K562 (cell line): Measurements from ENCODE around the gene MED13L. TPM values are rescaled to one million over a fixed set of nuclear protein-coding genes. Genes with fewer than 3 reads are reported as not detected.

Experiments
- ATAC-seq: fragments of 200-7000 bp; cut with Tn5 transposase; 3 replicates; pipeline ENCODE4 v1.9.1; 2020; ENCODE audit warnings: moderate library complexity
- BruUV-seq: library from RNA; stranded (reverse); fragments of 400-500 nt; replicated peaks from 2 replicates; lab custom pipeline; 2021; lab: Mats Ljungman, UMichigan
- CTCF ChIA-PET: fragments of 300-600 bp; formaldehyde crosslinking; extraction: SDS; loops from one replicate; lab custom pipeline; 2021; ENCODE audit warnings: low intra/inter-chr PET ratio; lab: Yijun Ruan, JAX
- POLR2A ChIA-PET: fragments of 300-600, 350-650 bp; sonication (Branson Sonifier 250); formaldehyde crosslinking; extraction: SDS; loops from one replicate; lab custom pipeline; 2021; ENCODE audit warnings: antibody characterized with exemption, inconsistent platforms; lab: Yijun Ruan, JAX
- DNase-seq, 4 experiments: peaks; one replicate each; pipeline versions ENCODE4 v3.0.0 to v3.0.0-alpha.2; 2011 to 2018; ENCODE audit warnings: low spot score in 3 of 4, mixed read lengths in 3 of 4; ENCODE audit errors: extremely low read depth in 1 of 4
- FAIRE-seq: peaks from 2 replicates; lab custom pipeline; 2011; peaks lifted over from hg19 to GRCh38; lab: Jason Lieb, UNC
- H2AFZ ChIP-seq: 2 replicates; pipeline ENCODE4 v1.6.0; 2011; ENCODE audit warnings: low read depth, low read length, control low read depth, inconsistent platforms
- H3K27ac ChIP-seq: fragments of 200-600 bp; 3 replicates; pipeline ENCODE4 v1.8.0; 2011; ENCODE audit warnings: low read depth, mild to moderate bottlenecking, control low read depth, inconsistent platforms, low read length, moderate library complexity, mixed read lengths; ENCODE audit errors: extremely low read depth
- H3K27me3 ChIP-seq, 2 experiments: fragments of 300-600 bp in 1 of 2; 2 replicates in 1 of 2; 3 replicates in 1 of 2; pipeline versions ENCODE4 v1.6.0 to v1.8.0; 2011; ENCODE audit warnings: inconsistent platforms in 2 of 2, low read length in 2 of 2, mild to moderate bottlenecking in 1 of 2, mixed read lengths in 1 of 2, moderate library complexity in 1 of 2; ENCODE audit not compliant: control insufficient read depth in 2 of 2, insufficient read depth in 2 of 2
- H3K36me3 ChIP-seq: fragments of 300-600 bp; 3 replicates; pipeline ENCODE4 v1.8.0; 2011; ENCODE audit warnings: mild to moderate bottlenecking, low read length, inconsistent platforms; ENCODE audit not compliant: control insufficient read depth, insufficient read depth
- H3K4me1 ChIP-seq, 2 experiments: fragments of 200-600 bp in 1 of 2; replicated peaks in 1 of 2; 2 replicates in 1 of 2; 3 replicates in 1 of 2; pipeline versions ENCODE4 v1.5.1 to v1.8.0; 2011; ENCODE audit warnings: inconsistent platforms in 2 of 2, low read length in 2 of 2, mild to moderate bottlenecking in 1 of 2, mixed read lengths in 1 of 2, moderate library complexity in 1 of 2; ENCODE audit not compliant: control insufficient read depth in 2 of 2, insufficient read depth in 2 of 2
- H3K4me2 ChIP-seq: 2 replicates; pipeline ENCODE4 v1.6.1; 2011; ENCODE audit warnings: low read length, control low read depth, inconsistent platforms, mixed read lengths; ENCODE audit not compliant: insufficient read depth
- H3K4me3 ChIP-seq: fragments of 200-600 bp; sonication (generic), shearing (Covaris generic); 2 replicates; pipeline ENCODE4 v1.5.1; 2016; ENCODE audit warnings: control low read depth, inconsistent platforms
- H3K79me2 ChIP-seq: fragments of 200-600 bp; 3 replicates; pipeline ENCODE4 v1.8.0; 2011; ENCODE audit warnings: low read length, inconsistent platforms; ENCODE audit not compliant: control insufficient read depth, insufficient read depth
- H3K9ac ChIP-seq, 2 experiments: 2 replicates each; pipeline versions ENCODE4 v1.6.0 to v1.6.1; 2011; ENCODE audit warnings: low read depth in 2 of 2, low read length in 2 of 2, control low read depth in 1 of 2, inconsistent platforms in 1 of 2, mild to moderate bottlenecking in 1 of 2, mixed read lengths in 1 of 2; ENCODE audit not compliant: insufficient read depth in 1 of 2
- H3K9me1 ChIP-seq: one replicate; pipeline ENCODE4 v1.6.0; 2011; ENCODE audit warnings: inconsistent platforms, mild to moderate bottlenecking, low read length, moderate library complexity; ENCODE audit not compliant: control insufficient read depth, insufficient read depth
- H3K9me3 ChIP-seq: replicated peaks from 2 replicates; pipeline ENCODE4 v1.5.1; 2011; ENCODE audit warnings: low read depth, low read length, inconsistent platforms; ENCODE audit not compliant: control insufficient read depth, insufficient read depth
- H4K20me1 ChIP-seq: replicated peaks from 2 replicates; pipeline ENCODE4 v1.6.1; 2011; ENCODE audit warnings: low read length, inconsistent platforms, mixed read lengths; ENCODE audit not compliant: control insufficient read depth, insufficient read depth
- POLR2H ChIP-seq: IDR thresholded peaks from 2 replicates; pipeline ENCODE4 v1.6.1; 2016; ENCODE audit warnings: missing genetic modification characterization, low read depth, mild to moderate bottlenecking, control low read depth, missing compliant biosample characterization, moderate library complexity
- ZC3H11A ChIP-seq: IDR thresholded peaks from 2 replicates; pipeline ENCODE4 v1.6.1; 2012; ENCODE audit warnings: low read depth, low read length, improper control_type of control experiment
- ZNF121 ChIP-seq: sonication (generic); formaldehyde crosslinking; conservative IDR thresholded peaks from 2 replicates; pipeline ENCODE4 v1.8.0; 2022; ENCODE audit warnings: missing genetic modification reagents
- WGBS: fragments of 100-300 bp; shearing (Covaris generic); methylation state at CpG from one replicate; pipeline ENCODE4 v1.1.6; 2016; ENCODE audit warnings: low coverage, mixed read lengths; ENCODE audit not compliant: insufficient coverage; ENCODE audit errors: missing lambda C conversion rate; 5-methylcytosine and 5-hydroxymethylcytosine counted together
- in situ Hi-C: fragments of 300-500 bp; cut with MboI; formaldehyde crosslinking; loops from 4 replicates; pipeline ENCODE4 v1.15.0; 2018; ENCODE audit warnings: inconsistent platforms, mixed read lengths
- intact Hi-C: fragments of 100-400 bp; cut with micrococcal nuclease; formaldehyde crosslinking; loops from 2 replicates; pipeline ENCODE4 v1.14.2; 2022
- polyA plus RNA-seq, 8 experiments: library from polyadenylated mRNA; depleted of rRNA in 4 of 8; stranded (reverse) in 5 of 8; unstranded in 3 of 8; fragments of >200 nt; fragmentation: Nextera tagmentation in 2 of 8; fragmentation: Illumina TruSeq in 1 of 8; extraction: Ambion mirVana in 2 of 8; extraction: Trizol in 1 of 8; gene quantifications; 2 replicates each; pipeline versions ENCODE4 v1.2.1 to v1.2.3, GENCODE V29; 2011 to 2014; ENCODE audit warnings: inconsistent platforms in 1 of 8, missing spikeins in 1 of 8
- total RNA-seq, 7 experiments: library from RNA; depleted of rRNA in 6 of 7; stranded (reverse); fragments of >200 nt in 6 of 7; fragmentation: Illumina TruSeq in 2 of 7; extraction: Trizol in 2 of 7; gene quantifications; 2 replicates each; pipeline versions ENCODE4 v1.2.1 to v1.2.3, GENCODE V29; 2011 to 2021; ENCODE audit warnings: low replicate concordance in 1 of 7
- TF ChIP-seq, protein P1 (sequence below): fragments of 450-650 bp; IDR thresholded peaks from 2 replicates; pipeline ENCODE4 v1.6.1; 2017; ENCODE audit warnings: antibody characterized with exemption, mild to moderate bottlenecking
- TF ChIP-seq, protein P2 (sequence below): fragments of 450-650 bp; conservative IDR thresholded peaks from 2 replicates; pipeline ENCODE4 v1.6.1; 2016; ENCODE audit warnings: missing genetic modification characterization, low read depth, mild to moderate bottlenecking, control low read depth, missing compliant biosample characterization

Gene MED13L
- total and polyA plus RNA-seq, 9 of the 15 experiments (the other 6 are each of a cell fraction or from before 2014, with no cell fraction given): 13.4 to 90.3 (median 36.9) TPM

DNA sequence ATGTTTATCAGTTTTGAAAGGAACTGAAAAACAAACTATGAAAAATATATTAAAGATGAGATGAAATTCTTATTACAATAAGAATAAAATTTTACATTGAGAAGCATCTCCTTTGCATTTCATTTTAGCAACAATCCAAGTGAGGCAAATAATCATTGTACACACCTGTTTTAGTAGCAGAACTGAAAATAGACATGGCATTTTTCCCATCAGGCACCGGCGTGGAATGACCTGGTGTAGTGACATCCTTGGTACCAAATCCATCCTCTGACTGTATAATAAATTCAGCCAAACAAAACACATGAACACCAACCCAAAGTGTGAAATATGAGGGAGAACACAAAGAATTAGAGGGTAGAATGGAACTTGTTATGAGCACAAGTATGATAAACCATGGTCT is 271.4 kb downstream of the MED13L start:
- FAIRE-seq: no peak
- WGBS: 98% methylated on average over 2 of the region's 2 CpGs
- H3K9me3 ChIP-seq: no peaks in the 10 kb centered on the region
- intact Hi-C loops: no loop called here
- peaks cover 89% of the 10 kb centered on the region for H3K36me3 ChIP-seq
- no peaks in the 10 kb centered on the region for H3K79me2 ChIP-seq
- CTCF ChIA-PET: no interaction called here
- ATAC-seq: no peak
- in situ Hi-C loops: no loop called here
- no peak overlapping the region for H3K4me3 ChIP-seq
- no peak overlapping the region for H3K27ac ChIP-seq
- no peaks in the 10 kb centered on the region for H3K9me1 ChIP-seq
- BruUV-seq: no TSS peak
- no peak overlapping the region for H2AFZ ChIP-seq
- POLR2A ChIA-PET: no interaction called here
- H3K4me2 ChIP-seq: no peak overlapping the region
- no peak overlapping the region for H3K9ac ChIP-seq
- H4K20me1 ChIP-seq: no peaks in the 10 kb centered on the region
- no peak for DNase-seq
- H3K27me3 ChIP-seq: no peaks in the 10 kb centered on the region
- no peaks in the 10 kb centered on the region for H3K4me1 ChIP-seq
- TF ChIP-seq ZNF121 (CRISPR knock-in tag) (no peak), ZC3H11A (no peak), POLR2H (tag) (no peak)
- TF ChIP-seq, protein P1, sequence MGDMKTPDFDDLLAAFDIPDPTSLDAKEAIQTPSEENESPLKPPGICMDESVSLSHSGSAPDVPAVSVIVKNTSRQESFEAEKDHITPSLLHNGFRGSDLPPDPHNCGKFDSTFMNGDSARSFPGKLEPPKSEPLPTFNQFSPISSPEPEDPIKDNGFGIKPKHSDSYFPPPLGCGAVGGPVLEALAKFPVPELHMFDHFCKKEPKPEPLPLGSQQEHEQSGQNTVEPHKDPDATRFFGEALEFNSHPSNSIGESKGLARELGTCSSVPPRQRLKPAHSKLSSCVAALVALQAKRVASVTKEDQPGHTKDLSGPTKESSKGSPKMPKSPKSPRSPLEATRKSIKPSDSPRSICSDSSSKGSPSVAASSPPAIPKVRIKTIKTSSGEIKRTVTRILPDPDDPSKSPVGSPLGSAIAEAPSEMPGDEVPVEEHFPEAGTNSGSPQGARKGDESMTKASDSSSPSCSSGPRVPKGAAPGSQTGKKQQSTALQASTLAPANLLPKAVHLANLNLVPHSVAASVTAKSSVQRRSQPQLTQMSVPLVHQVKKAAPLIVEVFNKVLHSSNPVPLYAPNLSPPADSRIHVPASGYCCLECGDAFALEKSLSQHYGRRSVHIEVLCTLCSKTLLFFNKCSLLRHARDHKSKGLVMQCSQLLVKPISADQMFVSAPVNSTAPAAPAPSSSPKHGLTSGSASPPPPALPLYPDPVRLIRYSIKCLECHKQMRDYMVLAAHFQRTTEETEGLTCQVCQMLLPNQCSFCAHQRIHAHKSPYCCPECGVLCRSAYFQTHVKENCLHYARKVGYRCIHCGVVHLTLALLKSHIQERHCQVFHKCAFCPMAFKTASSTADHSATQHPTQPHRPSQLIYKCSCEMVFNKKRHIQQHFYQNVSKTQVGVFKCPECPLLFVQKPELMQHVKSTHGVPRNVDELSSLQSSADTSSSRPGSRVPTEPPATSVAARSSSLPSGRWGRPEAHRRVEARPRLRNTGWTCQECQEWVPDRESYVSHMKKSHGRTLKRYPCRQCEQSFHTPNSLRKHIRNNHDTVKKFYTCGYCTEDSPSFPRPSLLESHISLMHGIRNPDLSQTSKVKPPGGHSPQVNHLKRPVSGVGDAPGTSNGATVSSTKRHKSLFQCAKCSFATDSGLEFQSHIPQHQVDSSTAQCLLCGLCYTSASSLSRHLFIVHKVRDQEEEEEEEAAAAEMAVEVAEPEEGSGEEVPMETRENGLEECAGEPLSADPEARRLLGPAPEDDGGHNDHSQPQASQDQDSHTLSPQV: no peak
- TF ChIP-seq, protein P2, sequence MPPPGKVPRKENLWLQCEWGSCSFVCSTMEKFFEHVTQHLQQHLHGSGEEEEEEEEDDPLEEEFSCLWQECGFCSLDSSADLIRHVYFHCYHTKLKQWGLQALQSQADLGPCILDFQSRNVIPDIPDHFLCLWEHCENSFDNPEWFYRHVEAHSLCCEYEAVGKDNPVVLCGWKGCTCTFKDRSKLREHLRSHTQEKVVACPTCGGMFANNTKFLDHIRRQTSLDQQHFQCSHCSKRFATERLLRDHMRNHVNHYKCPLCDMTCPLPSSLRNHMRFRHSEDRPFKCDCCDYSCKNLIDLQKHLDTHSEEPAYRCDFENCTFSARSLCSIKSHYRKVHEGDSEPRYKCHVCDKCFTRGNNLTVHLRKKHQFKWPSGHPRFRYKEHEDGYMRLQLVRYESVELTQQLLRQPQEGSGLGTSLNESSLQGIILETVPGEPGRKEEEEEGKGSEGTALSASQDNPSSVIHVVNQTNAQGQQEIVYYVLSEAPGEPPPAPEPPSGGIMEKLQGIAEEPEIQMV (tag): no peak
